IMR-90 (cell line): ENCODE results near the gene PRPF6. TPM values are rescaled to one million over a fixed set of nuclear protein-coding genes. Genes with fewer than 3 reads are reported as not detected.
A peak's percentile ranks its signal among the peaks of the same experiment; 100 is the strongest.

Experiments used
- ATAC-seq: fragments of 200-7000 bp; cut with Tn5 transposase; 2 replicates; pipeline ENCODE4 v1.9.1; 2020; ENCODE audit warnings: low read depth, mild to moderate bottlenecking, moderate library complexity
- BruUV-seq: library from RNA; stranded (reverse); fragments of 400-500 nt; replicated peaks from 2 replicates; lab custom pipeline; 2021; lab: Mats Ljungman, UMichigan
- CTCF ChIA-PET: fragments of 300-600 bp; formaldehyde crosslinking; extraction: SDS; loops from one replicate; lab custom pipeline; 2021; ENCODE audit warnings: antibody characterized with exemption; lab: Yijun Ruan, JAX
- POLR2A ChIA-PET: fragments of 300-600 bp; sonication (Branson Sonifier 250); formaldehyde crosslinking; loops from one replicate; lab custom pipeline; 2022; ENCODE audit warnings: antibody characterized with exemption; ENCODE audit not compliant: unreplicated experiment; lab: Charles Lee
- DNase-seq: peaks from one replicate; pipeline ENCODE4 v3.0.0; 2013
- H2AFZ ChIP-seq: replicated peaks from 2 replicates; pipeline ENCODE3; 2013; ENCODE audit warnings: low read length, mild to moderate bottlenecking; ENCODE audit not compliant: poor library complexity
- H2AK5ac ChIP-seq: 2 replicates; pipeline ENCODE4 v1.6.1; 2013; ENCODE audit warnings: low read depth, low read length, inconsistent platforms
- H2AK9ac ChIP-seq: replicated peaks from 2 replicates; pipeline ENCODE3; 2013; ENCODE audit warnings: mild to moderate bottlenecking, low read depth, low read length, moderate library complexity; ENCODE audit not compliant: poor library complexity
- H2BK120ac ChIP-seq: 2 replicates; pipeline ENCODE4 v1.6.1; 2013; ENCODE audit warnings: low read depth, low read length, inconsistent platforms
- H2BK15ac ChIP-seq: 3 replicates; pipeline ENCODE4 v1.6.1; 2013; ENCODE audit warnings: low read depth, low read length, inconsistent platforms
- H2BK20ac ChIP-seq: 2 replicates; pipeline ENCODE4 v1.6.1; 2013; ENCODE audit warnings: low read depth, mild to moderate bottlenecking, inconsistent platforms, low read length, moderate library complexity
- H2BK5ac ChIP-seq: 2 replicates; pipeline ENCODE4 v1.6.1; 2013; ENCODE audit warnings: mild to moderate bottlenecking, low read depth, low read length, inconsistent platforms; ENCODE audit not compliant: poor library complexity, severe bottlenecking
- H3K14ac ChIP-seq: replicated peaks from 2 replicates; pipeline ENCODE4 v1.6.1; 2013; ENCODE audit warnings: low read depth, low read length, inconsistent platforms
- H3K18ac ChIP-seq: 2 replicates; pipeline ENCODE4 v1.6.1; 2013; ENCODE audit warnings: low read depth, low read length, control low read depth
- H3K23ac ChIP-seq: 2 replicates; pipeline ENCODE4 v1.6.1; 2013; ENCODE audit warnings: low read depth, low read length, inconsistent platforms
- H3K27ac ChIP-seq: 2 replicates; pipeline ENCODE4 v1.5.1; 2013; ENCODE audit warnings: mild to moderate bottlenecking, control low read depth, low read length; ENCODE audit not compliant: insufficient read depth
- H3K27me3 ChIP-seq: 2 replicates; pipeline ENCODE4 v1.6.1; 2013; ENCODE audit warnings: low read length; ENCODE audit not compliant: control insufficient read depth, insufficient read depth
- H3K36me3 ChIP-seq: 2 replicates; pipeline ENCODE4 v1.6.1; 2013; ENCODE audit warnings: low read length, mixed read lengths; ENCODE audit not compliant: control insufficient read depth, insufficient read depth
- H3K4ac ChIP-seq: 2 replicates; pipeline ENCODE4 v1.6.1; 2013; ENCODE audit warnings: low read depth, low read length, inconsistent platforms
- H3K4me1 ChIP-seq: 2 replicates; pipeline ENCODE4 v1.6.1; 2013; ENCODE audit warnings: low read length, mixed read lengths; ENCODE audit not compliant: control insufficient read depth, insufficient read depth
- H3K4me2 ChIP-seq: 2 replicates; pipeline ENCODE4 v1.6.1; 2013; ENCODE audit warnings: low read depth, mild to moderate bottlenecking, control low read depth, low read length, moderate library complexity
- H3K4me3 ChIP-seq: 2 replicates; pipeline ENCODE4 v1.5.1; 2013; ENCODE audit warnings: low read depth, mild to moderate bottlenecking, control low read depth, low read length, moderate library complexity; ENCODE audit not compliant: insufficient read depth
- H3K56ac ChIP-seq: 2 replicates; pipeline ENCODE4 v1.6.1; 2013; ENCODE audit warnings: low read length, inconsistent platforms; ENCODE audit not compliant: insufficient read depth; ENCODE audit errors: extremely low read depth
- H3K79me1 ChIP-seq, 2 experiments: 2 replicates each; pipeline ENCODE4 v1.6.1; 2013; ENCODE audit warnings: low read length in 2 of 2, inconsistent platforms in 1 of 2, low read depth in 1 of 2
- H3K9ac ChIP-seq: 2 replicates; pipeline ENCODE4 v1.6.1; 2013; ENCODE audit warnings: low read depth, low read length, control low read depth
- H3K9me1 ChIP-seq: 2 replicates; pipeline ENCODE4 v1.6.1; 2013; ENCODE audit warnings: low read length, inconsistent platforms; ENCODE audit not compliant: insufficient read depth
- H3K9me3 ChIP-seq: 2 replicates; pipeline ENCODE4 v1.6.1; 2013; ENCODE audit warnings: low read length; ENCODE audit not compliant: control insufficient read depth, insufficient read depth
- H4K20me1 ChIP-seq: 2 replicates; pipeline ENCODE4 v1.6.1; 2013; ENCODE audit warnings: low read length, inconsistent platforms; ENCODE audit not compliant: insufficient read depth
- H4K5ac ChIP-seq: 2 replicates; pipeline ENCODE4 v1.6.1; 2013; ENCODE audit warnings: mild to moderate bottlenecking, low read depth, low read length, control low read depth
- H4K8ac ChIP-seq, 2 experiments: 2 replicates each; pipeline ENCODE4 v1.6.1; 2013; ENCODE audit warnings: low read depth in 2 of 2, low read length in 2 of 2, control low read depth in 1 of 2, inconsistent platforms in 1 of 2
- H4K91ac ChIP-seq: 2 replicates; pipeline ENCODE4 v1.6.1; 2013; ENCODE audit warnings: low read depth, low read length, inconsistent platforms; ENCODE audit not compliant: insufficient read depth
- POLR2A ChIP-seq: IDR thresholded peaks from 2 replicates; pipeline ENCODE4 v1.6.1; 2012; ENCODE audit warnings: mild to moderate bottlenecking, low read depth, low read length
- WGBS, 2 experiments: methylation state at CpG; one replicate each; pipeline versions ENCODE4 v1.1.5 to v1.1.7; 2013; ENCODE audit warnings: missing lambda C conversion rate in 2 of 2; ENCODE audit not compliant: insufficient read length in 1 of 2; ENCODE audit errors: extremely low coverage in 2 of 2; 5-methylcytosine and 5-hydroxymethylcytosine counted together
- dilution Hi-C: fragments of 300-500 bp; cut with HindIII; formaldehyde crosslinking; loops from one replicate; pipeline ENCODE4 v1.14.3; 2018; ENCODE audit warnings: low sequenced_read_pairs; ENCODE audit not compliant: unreplicated experiment
- in situ Hi-C: fragments of 300-500 bp; cut with MboI; formaldehyde crosslinking; loops from 3 replicates; pipeline ENCODE4 v1.14.3; 2019; ENCODE audit warnings: low sequenced_read_pairs, inconsistent platforms, mixed read lengths
- intact Hi-C: fragments of 100-400 bp; cut with micrococcal nuclease; formaldehyde crosslinking; loops from 2 replicates; pipeline ENCODE4 v1.10.0; 2022
- polyA plus RNA-seq, 3 experiments: library from polyadenylated mRNA; depleted of rRNA; stranded (reverse); fragments of >200 nt; gene quantifications; 2 replicates each; pipeline ENCODE4 v1.2.3, GENCODE V29; 2012; ENCODE audit warnings: low replicate concordance in 1 of 3
- total RNA-seq: library from RNA; depleted of rRNA; stranded (reverse); fragments of >200 nt; gene quantifications from 2 replicates; pipeline ENCODE4 v1.2.3, GENCODE V29; 2012
- TF ChIP-seq, protein P1 (sequence below): fragments of 150-350 bp; IDR thresholded peaks from 2 replicates; pipeline ENCODE4 v1.6.1; 2016; ENCODE audit warnings: low read depth, mild to moderate bottlenecking, low read length, moderate library complexity, borderline replicate concordance
- TF ChIP-seq, protein P2 (sequence below): fragments of 150-350 bp; IDR thresholded peaks from 2 replicates; pipeline ENCODE4 v1.6.1; 2017; ENCODE audit warnings: mild to moderate bottlenecking, antibody characterized with exemption, low read length, low read depth

Gene PRPF6
- total and polyA plus RNA-seq, 2 of the 4 experiments (the other 2 are of a cell fraction) = 43.5 to 71.3 TPM

DNA sequence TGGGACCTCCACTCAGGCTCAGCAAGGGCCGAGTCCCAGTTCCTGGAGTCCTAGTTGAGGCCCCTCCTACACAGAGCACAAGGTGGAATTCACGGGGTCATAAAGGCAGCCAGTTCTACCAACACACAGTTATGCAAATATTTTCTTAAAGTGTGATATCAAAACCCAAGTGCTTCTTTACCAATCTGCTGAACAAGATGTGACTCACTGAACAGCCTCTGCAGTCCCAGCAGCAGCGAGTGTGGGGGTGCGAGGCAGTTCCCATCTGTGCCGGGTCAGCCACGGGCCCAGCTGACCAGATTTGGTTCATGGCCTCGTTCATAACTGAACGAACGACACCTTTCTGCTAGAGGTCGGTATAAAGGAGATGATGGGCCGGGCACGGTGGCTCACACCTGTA is 77.6 kb downstream of the PRPF6 start:
- Histone ChIP-seq H3K56ac (no peak overlapping the region), H2AK5ac (no peak overlapping the region), H2BK15ac (no peak overlapping the region), H3K79me1 (peaks cover 6 to 11% of the 10 kb centered on the region in 2 experiments; a peak in 3 of 4 replicates), H4K5ac (no peak overlapping the region; the same call in 1 of the 2 replicates), H3K14ac (no peak overlapping the region), H3K4me2 (peak overlapping the region; percentile 43; the same call in 1 of the 2 replicates), H3K9me3 (no peaks in the 10 kb centered on the region), H3K27ac (no peak overlapping the region), H3K9me1 (peaks cover 6% of the 10 kb centered on the region), H2BK5ac (no peak overlapping the region), H4K8ac (no peak overlapping the region), H3K36me3 (no peaks in the 10 kb centered on the region), H3K4me1 (peaks cover 11% of the 10 kb centered on the region), H3K4ac (no peak overlapping the region), H4K91ac (no peak overlapping the region), H3K4me3 (no peak overlapping the region), H3K23ac (no peak overlapping the region), H2BK120ac (no peak overlapping the region), H3K18ac (no peak overlapping the region), H2AFZ (peak overlapping the region; percentile 53), H2BK20ac (no peak overlapping the region), H3K9ac (no peak overlapping the region), H3K27me3 (peaks cover 2% of the 10 kb centered on the region; the same call in 1 of the 2 replicates), H4K20me1 (no peaks in the 10 kb centered on the region; the same call in 1 of the 2 replicates), H2AK9ac (no peak overlapping the region)
- DNase-seq (peak; percentile 64), ATAC-seq (peak; percentile 11)
- ChIA-PET POLR2A (no interaction called here), CTCF (interaction anchor here (1.8 kb wide), 1 partner anchor 11 kb away, joined by 6 read pairs; no protein-coding TSS in a partner anchor)
- intact Hi-C loops (loop anchor here (5.0 kb wide), 1 partner anchor 521 kb away; the partner anchor contains the start of gene PTK6), in situ Hi-C loops (no loop called here), dilution Hi-C loops (no loop called here)
- TF ChIP-seq POLR2A = no peak
- TF ChIP-seq, protein P1, sequence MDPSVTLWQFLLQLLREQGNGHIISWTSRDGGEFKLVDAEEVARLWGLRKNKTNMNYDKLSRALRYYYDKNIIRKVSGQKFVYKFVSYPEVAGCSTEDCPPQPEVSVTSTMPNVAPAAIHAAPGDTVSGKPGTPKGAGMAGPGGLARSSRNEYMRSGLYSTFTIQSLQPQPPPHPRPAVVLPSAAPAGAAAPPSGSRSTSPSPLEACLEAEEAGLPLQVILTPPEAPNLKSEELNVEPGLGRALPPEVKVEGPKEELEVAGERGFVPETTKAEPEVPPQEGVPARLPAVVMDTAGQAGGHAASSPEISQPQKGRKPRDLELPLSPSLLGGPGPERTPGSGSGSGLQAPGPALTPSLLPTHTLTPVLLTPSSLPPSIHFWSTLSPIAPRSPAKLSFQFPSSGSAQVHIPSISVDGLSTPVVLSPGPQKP = no peak
- TF ChIP-seq, protein P2, sequence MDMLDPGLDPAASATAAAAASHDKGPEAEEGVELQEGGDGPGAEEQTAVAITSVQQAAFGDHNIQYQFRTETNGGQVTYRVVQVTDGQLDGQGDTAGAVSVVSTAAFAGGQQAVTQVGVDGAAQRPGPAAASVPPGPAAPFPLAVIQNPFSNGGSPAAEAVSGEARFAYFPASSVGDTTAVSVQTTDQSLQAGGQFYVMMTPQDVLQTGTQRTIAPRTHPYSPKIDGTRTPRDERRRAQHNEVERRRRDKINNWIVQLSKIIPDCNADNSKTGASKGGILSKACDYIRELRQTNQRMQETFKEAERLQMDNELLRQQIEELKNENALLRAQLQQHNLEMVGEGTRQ = peak; percentile 30; the same call in 1 of the 2 replicates
- no TSS peak for BruUV-seq
- WGBS, 2 experiments = 81% methylated on average over 10 of the region's 12 CpGs; no CpG with 5 or more reads in 1 of the 2 experiments
